Effector CD8-positive, alpha-beta T cell (primary cell): Measurements from ENCODE around the gene VSIG2.
A peak's percentile ranks its signal among the peaks of the same experiment; 100 is the strongest.

Source experiments
- DNase-seq: peaks from one replicate; lab custom pipeline; 2025; lab: John Stamatoyannopoulos, UW

The VSIG2 gene

DNA sequence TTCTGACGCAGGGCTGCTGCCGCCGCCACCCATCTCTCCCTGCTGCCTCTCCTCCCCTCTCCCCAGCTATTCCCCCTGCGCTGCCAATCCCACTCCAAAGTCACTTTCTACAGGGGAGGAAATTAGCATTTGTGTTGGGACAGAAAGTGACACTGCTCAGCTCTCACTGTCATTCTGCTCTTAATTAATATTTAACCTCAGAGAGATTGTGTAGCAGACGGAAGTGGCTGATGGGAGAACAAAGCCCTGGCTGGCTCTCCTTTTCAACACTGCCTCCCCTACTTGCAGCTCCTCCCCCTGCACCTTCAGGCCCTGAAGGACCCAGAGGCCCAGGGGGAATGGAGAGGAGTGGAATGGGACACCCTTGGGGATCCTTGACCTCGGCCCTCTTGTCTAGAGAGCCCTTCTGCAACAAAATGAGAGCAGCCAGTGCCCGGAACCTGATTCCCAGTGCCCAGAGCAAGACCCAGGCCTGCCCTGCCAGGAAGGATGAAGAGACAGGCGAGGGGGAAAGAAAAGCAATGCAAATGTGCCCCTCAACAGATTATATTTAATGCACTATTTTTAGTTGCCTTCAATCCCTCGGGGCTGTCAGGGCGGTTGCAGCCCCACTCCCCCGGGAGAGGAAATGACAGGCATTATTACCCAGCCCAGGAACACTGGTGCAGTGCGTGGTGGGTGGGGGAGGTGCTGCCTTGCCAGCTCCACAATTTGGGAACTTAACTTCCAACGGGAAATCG lies 26.9 kb downstream of the VSIG2 start:
- DNase-seq = no peak

DNA sequence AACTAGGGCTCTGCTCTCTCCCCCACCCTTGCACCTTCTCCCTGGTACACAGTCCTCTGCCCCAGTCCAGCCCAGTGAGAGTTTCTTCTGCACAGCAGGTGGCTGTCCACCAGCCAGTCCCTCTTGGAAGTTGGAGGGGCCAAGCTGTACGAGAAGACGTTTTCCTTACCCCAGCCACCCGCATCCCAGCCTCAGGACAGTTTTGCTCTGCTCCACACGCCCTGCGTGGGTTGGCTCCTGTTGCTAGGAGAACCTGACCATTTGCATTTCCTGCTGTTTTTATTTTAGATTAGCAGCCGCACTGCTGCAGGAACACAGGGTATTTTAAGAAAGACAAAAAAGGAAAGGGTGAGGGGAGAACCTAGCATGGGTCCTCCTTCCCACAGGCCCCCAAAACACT lies 29.9 kb downstream of the VSIG2 start:
- DNase-seq = no peak

DNA sequence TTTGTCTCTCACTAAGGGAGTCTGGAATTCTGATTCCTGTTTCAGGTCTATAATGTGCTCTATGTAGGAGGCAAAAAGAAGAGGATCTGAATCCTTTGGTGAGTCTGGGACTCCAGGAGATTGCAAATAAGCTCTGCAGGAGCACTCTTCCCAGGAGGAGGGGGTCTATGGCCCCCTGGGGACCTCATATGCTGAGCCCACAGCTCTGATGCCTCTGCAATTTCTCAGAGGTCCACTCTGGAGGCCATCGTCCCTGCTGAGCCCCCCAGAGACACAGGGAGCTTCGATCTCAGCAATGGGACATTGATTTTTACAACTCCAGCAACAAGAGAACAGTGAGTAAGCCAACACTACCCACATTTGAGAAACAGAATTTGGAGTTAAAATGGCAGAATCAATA lies 32.5 kb downstream of the VSIG2 start:
- DNase-seq = no peak

DNA sequence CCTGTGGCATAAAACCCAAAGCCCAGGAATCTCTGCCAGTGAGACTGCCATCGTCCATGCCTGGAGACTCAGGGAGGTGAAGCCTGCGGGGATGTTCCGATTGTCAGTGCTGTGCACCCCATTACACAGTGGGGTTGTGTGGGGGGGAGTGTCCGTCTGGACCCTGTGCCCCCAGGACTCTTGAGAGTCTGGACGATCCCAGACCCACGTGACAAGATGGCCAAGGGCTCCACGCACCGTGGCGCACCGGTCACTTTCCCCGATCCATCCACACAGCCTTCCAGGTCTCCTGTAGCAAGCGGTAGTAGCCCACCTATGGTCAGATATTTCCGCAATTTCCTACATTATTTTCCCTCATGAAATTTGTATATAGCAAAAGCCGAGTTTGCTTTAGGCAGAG lies 33.3 kb downstream of the VSIG2 start:
- no peak for DNase-seq

DNA sequence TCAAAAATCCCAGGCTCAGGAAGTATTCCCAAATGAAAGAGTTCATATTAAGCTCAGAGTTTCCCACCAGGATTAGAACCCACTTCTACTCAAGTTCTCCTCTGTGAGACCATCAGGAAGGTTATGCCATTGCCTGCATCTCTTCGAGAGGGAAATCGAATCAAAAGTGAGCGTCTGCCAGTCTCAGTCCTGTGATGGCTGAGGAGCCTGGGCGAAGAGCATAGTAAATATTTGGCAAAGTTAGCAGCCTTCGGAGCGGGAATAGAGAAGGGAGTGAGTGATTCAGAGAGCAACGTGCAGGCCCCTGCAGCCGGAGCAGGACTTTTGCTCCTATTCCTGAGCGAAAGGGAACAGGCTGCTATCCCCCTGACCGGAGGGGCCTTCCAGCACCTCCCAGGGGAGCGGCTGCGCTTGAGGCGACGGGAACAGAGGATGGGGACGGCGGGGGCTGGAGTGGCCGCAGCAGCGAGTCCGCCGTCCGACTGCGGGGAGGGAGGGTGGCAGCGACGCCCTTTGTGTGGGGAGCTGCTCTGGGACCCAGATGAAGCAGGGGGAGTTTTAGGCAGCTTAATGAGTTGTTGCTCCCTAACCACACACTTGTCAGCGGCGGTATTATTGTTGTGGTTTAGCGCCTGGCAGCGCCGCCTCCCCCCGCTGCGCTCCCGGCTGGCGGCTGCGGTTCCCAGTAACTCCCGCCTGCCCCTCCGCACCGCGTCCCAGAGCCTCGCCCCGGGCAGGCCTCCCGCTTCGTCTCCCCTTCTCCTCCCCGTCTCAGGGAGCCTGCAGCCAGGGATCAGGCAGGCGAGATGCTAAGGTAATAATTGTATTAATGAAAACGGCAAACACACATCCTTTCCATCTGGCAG lies 34.0 kb downstream of the VSIG2 start:
- DNase-seq = peak; percentile 10

DNA sequence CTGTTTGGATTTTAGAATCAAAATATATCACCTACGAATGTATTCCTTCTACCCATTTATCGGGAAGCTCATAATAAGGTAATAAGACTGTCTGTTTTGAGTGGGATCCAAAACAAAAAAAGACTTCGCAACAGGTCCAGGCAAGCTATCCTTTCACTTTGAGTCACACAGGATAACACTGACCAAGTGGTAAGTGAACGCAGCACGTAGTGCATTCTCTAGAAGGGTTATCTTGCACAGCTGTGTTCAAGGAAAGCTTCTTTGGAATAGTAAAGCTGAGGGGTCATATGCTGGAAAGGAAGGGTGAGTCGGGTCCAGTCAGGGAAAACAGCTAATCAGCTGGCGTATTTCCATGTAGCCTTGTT lies 34.7 kb downstream of the VSIG2 start:
- no peak for DNase-seq

DNA sequence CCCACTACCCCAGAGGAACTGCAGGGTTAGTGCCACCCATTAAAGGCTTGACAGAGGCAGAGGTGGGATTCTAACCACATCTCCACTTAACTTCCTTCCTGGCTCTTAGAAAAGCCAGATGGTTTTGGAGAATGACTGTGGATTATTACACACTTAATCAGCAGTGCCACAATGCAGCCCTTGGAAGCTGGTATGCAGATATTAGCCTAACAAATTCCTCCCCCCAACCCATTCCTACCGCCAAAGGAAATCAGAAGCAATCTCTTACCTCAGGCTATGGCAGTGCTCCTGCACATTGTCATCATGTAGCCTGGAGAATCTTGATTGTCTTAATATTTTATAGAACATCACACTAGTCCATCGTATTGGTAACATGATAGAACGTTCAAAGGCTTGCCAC lies 35.5 kb downstream of the VSIG2 start:
- DNase-seq = no peak

DNA sequence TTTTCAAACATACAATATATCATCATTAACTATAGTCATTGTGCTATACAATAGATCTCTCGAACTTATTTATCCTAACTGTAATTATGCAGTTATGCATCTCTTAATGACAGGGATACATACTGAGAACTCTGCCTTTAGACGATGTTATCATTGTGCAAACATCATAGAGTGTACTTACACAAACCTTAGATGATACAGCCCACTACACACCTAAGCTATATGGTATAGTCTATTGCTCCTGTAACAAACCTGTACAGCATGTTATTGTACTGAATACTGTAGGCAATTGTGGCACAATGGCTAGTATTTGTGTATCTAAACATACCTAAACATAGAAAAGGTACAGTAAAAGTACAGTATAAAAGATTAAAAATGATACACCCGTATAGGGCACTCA lies 39.7 kb downstream of the VSIG2 start:
- DNase-seq = no peak

DNA sequence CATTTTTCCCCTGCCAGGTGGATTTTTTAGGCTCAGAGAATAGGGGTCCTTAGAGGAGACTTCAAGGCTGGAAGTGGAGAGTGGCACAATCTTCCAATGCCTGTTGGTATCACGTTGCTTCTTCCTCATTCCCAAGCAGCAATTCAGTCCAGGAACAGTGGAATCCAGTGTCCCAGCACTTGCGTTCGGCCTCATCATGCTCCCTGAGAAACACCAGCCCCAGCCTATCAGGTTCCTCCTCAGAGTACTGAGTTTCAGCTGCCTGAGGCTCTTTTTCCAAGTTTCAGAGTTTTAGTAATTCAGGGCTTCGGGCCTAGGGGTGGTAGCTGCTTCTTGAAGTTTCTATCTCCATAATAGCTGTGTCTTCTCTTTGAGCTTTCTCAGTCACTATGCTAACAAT lies 44.2 kb downstream of the VSIG2 start:
- DNase-seq = no peak

DNA sequence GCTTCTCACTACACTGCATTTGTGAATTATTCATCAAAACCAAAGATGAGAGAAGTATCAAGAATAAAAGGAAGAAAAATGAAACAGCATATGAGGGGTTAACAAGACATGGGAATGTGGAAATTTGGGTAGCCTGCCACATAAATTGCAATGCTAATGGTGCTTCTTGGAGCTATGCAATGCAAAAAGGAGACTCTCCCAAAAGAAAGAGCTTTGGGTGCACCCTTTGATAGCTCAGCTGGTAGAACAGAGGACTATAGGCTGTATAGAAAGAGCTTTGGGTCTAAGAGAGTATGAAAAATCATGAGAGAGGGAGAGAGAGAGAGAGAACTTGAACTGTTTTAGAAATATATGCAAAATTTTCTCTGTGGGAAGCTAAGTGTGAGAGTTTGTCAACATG lies 52.0 kb downstream of the VSIG2 start:
- DNase-seq = no peak

DNA sequence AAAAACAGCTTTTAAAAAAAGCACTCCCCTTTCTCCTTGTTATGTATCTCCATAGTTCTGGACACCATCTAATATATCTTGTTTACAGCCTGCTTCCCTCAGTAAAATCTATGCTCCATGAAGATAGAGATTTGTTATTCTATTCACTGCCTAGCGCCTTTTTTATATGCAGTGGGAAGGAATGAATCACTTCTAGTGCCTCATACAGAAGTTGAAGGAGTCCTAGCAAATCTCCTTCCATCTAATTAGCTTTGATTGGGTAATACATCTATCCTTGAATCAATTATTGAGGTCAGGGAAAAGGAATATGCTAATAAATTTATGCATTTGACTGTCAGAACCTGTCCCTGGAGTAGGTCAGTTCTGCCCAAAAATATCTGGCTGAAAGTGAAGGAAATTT lies 52.5 kb downstream of the VSIG2 start:
- DNase-seq = no peak
